K562 (cell line): ENCODE measurements around the gene PTTG2. TPM values are rescaled to one million over a fixed set of nuclear protein-coding genes. Genes with fewer than 3 reads are reported as not detected.

ENCODE experiments used
- ARID4B ChIP-seq: sonication (generic); formaldehyde crosslinking; IDR thresholded peaks from 2 replicates; pipeline ENCODE4 v1.8.0; 2022; ENCODE audit warnings: mild to moderate bottlenecking, missing genetic modification reagents
- BRD4 ChIP-seq: fragments of 200-600 bp; sonication (generic); IDR thresholded peaks from 2 replicates; pipeline ENCODE4 v1.6.1; 2017; ENCODE audit warnings: inconsistent platforms
- BRF2 ChIP-seq: IDR thresholded peaks from 3 replicates; pipeline ENCODE4 v1.6.1; 2011; ENCODE audit warnings: borderline replicate concordance, mild to moderate bottlenecking; ENCODE audit not compliant: insufficient read length, insufficient read depth
- CHD1 ChIP-seq: fragments of 200-600 bp; sonication (generic); IDR thresholded peaks from one replicate; pipeline ENCODE4 v1.6.1; 2012; ENCODE audit warnings: mild to moderate bottlenecking, moderate library complexity, low read length, inconsistent platforms
- CREB1 ChIP-seq, 2 experiments: sonication (generic) in 1 of 2; formaldehyde crosslinking in 1 of 2; IDR thresholded peaks; 2 replicates each; pipeline versions ENCODE4 v1.6.1 to v1.8.0; 2012 to 2022; ENCODE audit warnings: inconsistent platforms in 1 of 2, mild to moderate bottlenecking in 1 of 2, missing genetic modification reagents in 1 of 2, moderate library complexity in 1 of 2
- EZH2 ChIP-seq: IDR thresholded peaks from 2 replicates; pipeline ENCODE4 v1.6.1; 2012; ENCODE audit warnings: low read depth, mild to moderate bottlenecking, inconsistent platforms, low read length, borderline replicate concordance
- NR3C1 ChIP-seq: sonication (generic); formaldehyde crosslinking; IDR thresholded peaks from 2 replicates; pipeline ENCODE4 v1.8.1; 2022; ENCODE audit warnings: missing genetic modification reagents
- PRPF4 ChIP-seq: fragments of 200-400 bp; formaldehyde crosslinking; IDR thresholded peaks from one replicate; pipeline ENCODE4 v1.6.1; 2017; ENCODE audit warnings: low read length, low read depth, mild to moderate bottlenecking; ENCODE audit not compliant: insufficient read depth, poor library complexity, severe bottlenecking
- RCOR1 ChIP-seq, 2 experiments: IDR thresholded peaks; 2 replicates each; pipeline ENCODE4 v1.6.1; 2012; ENCODE audit warnings: low read depth in 2 of 2, low read length in 2 of 2, borderline replicate concordance in 1 of 2, improper control_type of control experiment in 1 of 2
- RFX5 ChIP-seq: IDR thresholded peaks from 2 replicates; pipeline ENCODE4 v1.6.1; 2011; ENCODE audit warnings: low read depth, mild to moderate bottlenecking, improper control_type of control experiment, low read length
- SIN3B ChIP-seq: fragments of 450-650 bp; IDR thresholded peaks from 2 replicates; pipeline ENCODE4 v1.6.1; 2017; ENCODE audit warnings: low read depth, mild to moderate bottlenecking, moderate library complexity
- SMAD4 ChIP-seq: fragments of 250-450 bp; sonication (Bioruptor Pico); conservative IDR thresholded peaks from 2 replicates; pipeline ENCODE4 v1.8.0; 2021; ENCODE audit warnings: inconsistent platforms, mild to moderate bottlenecking, moderate library complexity
- TCF3 ChIP-seq: sonication (generic); formaldehyde crosslinking; IDR thresholded peaks from 2 replicates; pipeline ENCODE4 v1.4.0; 2020; ENCODE audit warnings: mild to moderate bottlenecking, missing genetic modification reagents
- TCF7 ChIP-seq: sonication (generic); IDR thresholded peaks from 2 replicates; pipeline ENCODE4 v1.6.1; 2016; ENCODE audit warnings: antibody characterized with exemption, borderline replicate concordance
- TGIF2 ChIP-seq: sonication (generic); formaldehyde crosslinking; IDR thresholded peaks from 2 replicates; pipeline ENCODE4 v1.8.1; 2022; ENCODE audit warnings: mild to moderate bottlenecking, missing genetic modification reagents, moderate library complexity
- TRIM25 ChIP-seq: fragments of 450-650 bp; IDR thresholded peaks from 2 replicates; pipeline ENCODE4 v1.7.0; 2016; ENCODE audit warnings: borderline replicate concordance
- ZBTB1 ChIP-seq: sonication (generic); formaldehyde crosslinking; IDR thresholded peaks from 2 replicates; pipeline ENCODE4 v1.8.1; 2023; ENCODE audit warnings: missing genetic modification reagents, low read depth, mild to moderate bottlenecking, borderline replicate concordance
- ZFP30 ChIP-seq: fragments of 250-450 bp; sonication (Bioruptor Pico); IDR thresholded peaks from 2 replicates; pipeline ENCODE4 v1.8.0; 2022; ENCODE audit warnings: moderate library complexity, mild to moderate bottlenecking, inconsistent platforms, borderline replicate concordance
- ZNF253 ChIP-seq: fragments of 250-450 bp; sonication (Bioruptor Pico); conservative IDR thresholded peaks from 2 replicates; pipeline ENCODE4 v1.6.1; 2021; ENCODE audit warnings: mild to moderate bottlenecking
- ZNF780A ChIP-seq: fragments of 250-450 bp; sonication (Bioruptor Pico); IDR thresholded peaks from 2 replicates; pipeline ENCODE4 v1.5.0; 2021; ENCODE audit warnings: mild to moderate bottlenecking
- polyA plus RNA-seq, 8 experiments: library from polyadenylated mRNA; depleted of rRNA in 4 of 8; stranded (reverse) in 5 of 8; unstranded in 3 of 8; fragments of >200 nt; fragmentation: Nextera tagmentation in 2 of 8; fragmentation: Illumina TruSeq in 1 of 8; extraction: Ambion mirVana in 2 of 8; extraction: Trizol in 1 of 8; gene quantifications; 2 replicates each; pipeline versions ENCODE4 v1.2.1 to v1.2.3, GENCODE V29; 2011 to 2014; ENCODE audit warnings: inconsistent platforms in 1 of 8, missing spikeins in 1 of 8
- total RNA-seq, 7 experiments: library from RNA; depleted of rRNA in 6 of 7; stranded (reverse); fragments of >200 nt in 6 of 7; fragmentation: Illumina TruSeq in 2 of 7; extraction: Trizol in 2 of 7; gene quantifications; 2 replicates each; pipeline versions ENCODE4 v1.2.1 to v1.2.3, GENCODE V29; 2011 to 2021; ENCODE audit warnings: low replicate concordance in 1 of 7

PTTG2 gene
- total and polyA plus RNA-seq, 9 of the 15 experiments (the other 6 are each of a cell fraction or from before 2014, with no cell fraction given), result not detected

- no peak for TF ChIP-seq BRF2
- no peak for TF ChIP-seq BRD4
- peak; percentile 66; the same call in 1 of the 2 replicates for TF ChIP-seq ZBTB1 (CRISPR knock-in tag)
- no peak for TF ChIP-seq SIN3B
- TF ChIP-seq CHD1, result no peak
- no peak for TF ChIP-seq RFX5
- peak; percentile 74; the same call in 1 of the 2 replicates for TF ChIP-seq ARID4B
- TF ChIP-seq PRPF4, result no peak
- no peak for TF ChIP-seq ZNF253 (CRISPR knock-in tag)
- TF ChIP-seq TRIM25, result no peak
- TF ChIP-seq ZFP30 (CRISPR knock-in tag), result no peak
- no peak for TF ChIP-seq ZNF780A (CRISPR knock-in tag)
- no peak for TF ChIP-seq TCF3 (CRISPR knock-in tag)
- TF ChIP-seq NR3C1, result peak; percentile 75
- TF ChIP-seq CREB1 (IDR thresholded peaks at IDR 0.05), result no peak
- peak; percentile 47; the same call in 1 of the 2 replicates for TF ChIP-seq CREB1 (CRISPR knock-in tag; IDR thresholded peaks at IDR 0.05)
- TF ChIP-seq TCF7, result no peak
- 0 out of 4 replicates have a peak, but pooled peaks of 1 of the 2 experiments have one; percentile 29 for TF ChIP-seq RCOR1 (IDR thresholded peaks at IDR 0.05; ENCODE audit: borderline replicate concordance in 1 of 2, low read depth in 2 of 2, low read length in 2 of 2)
- TF ChIP-seq EZH2, result no peak
- 0 out of 2 replicates have a peak, but pooled peaks have one; percentile 49 for TF ChIP-seq TGIF2 (CRISPR knock-in tag)
- TF ChIP-seq SMAD4, result peak; percentile 42; the same call in 1 of the 2 replicates
Measured at GRCh38 chr4:37977471-37978247, 17.5 kb downstream of the PTTG2 start (continued).
